PFSK-1 (cell line): ENCODE measurements around the gene CASZ1.

ENCODE experiments used
- FOXP2 ChIP-seq: optimal IDR thresholded peaks from 2 replicates; pipeline ENCODE3; 2011; ENCODE audit warnings: borderline replicate concordance, control low read depth, inconsistent platforms; ENCODE audit not compliant: insufficient read depth; ENCODE audit errors: extremely low read length, extremely low read depth
- POLR2AphosphoS5 ChIP-seq: IDR thresholded peaks from 2 replicates; pipeline ENCODE4 v1.6.1; 2012; ENCODE audit warnings: low read depth, mild to moderate bottlenecking, control low read depth, low read length, moderate library complexity
- REST ChIP-seq, 2 experiments: IDR thresholded peaks; 2 replicates each; pipeline versions ENCODE4 v1.6.1 to v1.8.0; 2011 to 2012; ENCODE audit warnings: low read depth in 2 of 2, low read length in 2 of 2, control low read depth in 1 of 2, inconsistent platforms in 1 of 2, mild to moderate bottlenecking in 1 of 2, moderate library complexity in 1 of 2; ENCODE audit not compliant: insufficient read depth in 1 of 2
- SIN3A ChIP-seq: IDR thresholded peaks from 2 replicates; pipeline ENCODE4 v1.6.1; 2012; ENCODE audit warnings: mild to moderate bottlenecking, low read length, moderate library complexity, borderline replicate concordance; ENCODE audit not compliant: insufficient read depth
- TAF1 ChIP-seq: IDR thresholded peaks from 2 replicates; pipeline ENCODE4 v1.6.1; 2012; ENCODE audit warnings: low read length, control low read depth, borderline replicate concordance; ENCODE audit not compliant: insufficient read depth

CASZ1 gene

GRCh38 chr1:10602936-10603335 is 193.5 kb downstream of the CASZ1 start:
- TF ChIP-seq POLR2AphosphoS5 (no peak), REST (IDR thresholded peaks at IDR 0.05; ENCODE audit: insufficient read depth in 1 of 2, low read depth in 2 of 2, low read length in 2 of 2) (no peak), SIN3A (no peak), FOXP2 (no peak), TAF1 (no peak)

DNA sequence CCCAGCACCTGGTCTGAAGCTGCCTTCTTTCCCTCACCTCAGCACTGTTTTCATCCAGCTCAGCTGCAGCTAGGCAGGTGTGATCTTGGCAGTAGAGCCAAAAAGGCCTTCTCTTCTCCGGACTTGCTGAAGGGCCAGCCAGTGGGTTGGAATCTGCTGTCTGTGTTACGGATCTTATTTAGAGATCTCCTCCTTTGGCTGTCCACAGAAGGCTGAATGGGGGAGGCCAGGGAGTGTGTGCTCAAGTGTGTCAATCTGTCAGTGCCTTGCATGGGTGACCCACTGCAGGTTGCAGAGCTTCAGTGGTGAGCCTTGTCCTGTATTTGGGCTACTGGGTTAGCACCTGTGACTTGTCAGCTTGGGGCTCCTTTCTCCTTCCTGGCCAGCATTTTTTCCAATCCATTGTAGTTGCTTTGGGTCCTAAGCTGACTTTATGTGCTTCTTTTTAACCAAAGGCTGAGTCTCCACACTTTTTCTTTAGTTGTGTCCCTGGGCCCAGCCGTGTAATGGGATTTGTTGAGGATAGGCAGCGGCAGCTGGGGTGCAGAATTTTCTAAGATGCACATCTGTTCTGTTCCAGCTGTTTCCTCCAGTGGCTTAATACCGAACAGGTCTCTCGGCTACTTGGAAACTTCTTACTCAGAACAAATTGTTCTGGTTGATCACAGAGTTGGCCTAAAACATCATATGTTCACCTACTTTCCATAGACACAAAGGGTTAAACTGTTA is 194.9 kb downstream of the CASZ1 start:
- TF ChIP-seq TAF1: no peak
- no peak for TF ChIP-seq REST (IDR thresholded peaks at IDR 0.05; ENCODE audit: insufficient read depth in 1 of 2, low read depth in 2 of 2, low read length in 2 of 2)
- no peak for TF ChIP-seq FOXP2
- TF ChIP-seq SIN3A: no peak
- TF ChIP-seq POLR2AphosphoS5: no peak

DNA sequence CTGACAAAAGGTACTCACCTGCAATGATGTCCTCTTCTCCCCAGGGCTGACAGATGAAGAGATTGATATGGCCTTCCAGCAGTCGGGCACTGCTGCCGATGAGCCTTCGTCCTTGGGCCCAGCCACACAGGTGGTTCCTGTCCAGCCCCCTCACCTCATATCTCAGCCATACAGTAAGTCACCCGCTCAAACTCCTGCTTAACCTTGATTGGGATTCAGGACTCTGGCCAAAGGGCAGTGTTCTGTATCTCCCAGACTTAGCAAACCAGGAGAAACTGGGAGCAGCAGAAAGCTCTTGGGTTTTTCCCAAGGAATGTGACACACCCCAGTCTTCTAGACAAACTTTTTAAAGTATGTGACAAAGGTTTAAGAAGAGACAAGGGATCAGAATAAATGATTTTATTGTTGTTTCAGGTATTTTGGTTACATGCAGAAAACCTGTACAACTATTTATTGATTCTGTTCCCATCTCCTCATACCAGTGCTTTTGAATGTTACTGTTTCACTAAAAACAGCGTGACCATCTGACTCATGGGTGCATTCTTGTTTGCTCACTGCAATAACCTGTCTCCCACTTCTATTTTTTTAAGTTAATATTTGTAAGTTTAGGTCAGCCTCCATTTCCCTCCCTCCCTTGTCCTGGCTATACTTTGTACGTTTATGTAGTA is 197.1 kb downstream of the CASZ1 start:
- TF ChIP-seq SIN3A (no peak), POLR2AphosphoS5 (no peak), REST (IDR thresholded peaks at IDR 0.05; ENCODE audit: insufficient read depth in 1 of 2, low read depth in 2 of 2, low read length in 2 of 2) (no peak)

- TF ChIP-seq TAF1 (no peak), POLR2AphosphoS5 (no peak), SIN3A (no peak), REST (IDR thresholded peaks at IDR 0.05; ENCODE audit: insufficient read depth in 1 of 2, low read depth in 2 of 2, low read length in 2 of 2) (no peak), FOXP2 (no peak)
These were observed 198.1 kb downstream of the CASZ1 start for GRCh38 chr1:10598389-10598702.
